B cell (primary cell): ENCODE measurements around the gene KIF21A. TPM values are rescaled to one million over a fixed set of nuclear protein-coding genes. Genes with fewer than 3 reads are reported as not detected.

ENCODE experiments used
- ATAC-seq: fragments of 200-7000 bp; cut with Tn5 transposase; one replicate; pipeline ENCODE4 v1.10.0; 2021; ENCODE audit warnings: low read depth, mild to moderate bottlenecking, moderate number of reproducible peaks, moderate library complexity
- CTCF ChIA-PET: fragments of 350-600 bp; sonication (Branson Sonifier 250); formaldehyde crosslinking; loops from one replicate; lab custom pipeline; 2021; ENCODE audit warnings: antibody characterized with exemption, inconsistent platforms; lab: Charles Lee
- POLR2A ChIA-PET: fragments of 350-600 bp; sonication (Branson Sonifier 250); formaldehyde crosslinking; loops from one replicate; lab custom pipeline; 2021; ENCODE audit warnings: antibody characterized with exemption; lab: Charles Lee
- DNase-seq: peaks from one replicate; pipeline ENCODE4 v3.0.0; 2013
- H2AFZ ChIP-seq: 2 replicates; pipeline ENCODE4 v1.6.1; 2012; ENCODE audit warnings: mild to moderate bottlenecking, low read depth, low read length; ENCODE audit not compliant: insufficient read depth, poor library complexity, severe bottlenecking
- H3K27ac ChIP-seq, 2 donors: 1 replicate in 1 of 2; 2 replicates in 1 of 2; pipeline ENCODE4 v1.5.1; 2012 to 2013; ENCODE audit warnings: low read length in 2 of 2, mild to moderate bottlenecking in 2 of 2, moderate library complexity in 1 of 2
- H3K27me3 ChIP-seq, 4 experiments: fragments of 200-600 bp in 1 of 4; sonication (generic) in 1 of 4; replicated peaks in 1 of 4; 1 replicate in 2 of 4; 2 replicates in 2 of 4; pipeline versions ENCODE4 v1.6.1 to v1.7.0; 2013 to 2016; ENCODE audit warnings: low read length in 3 of 4, mild to moderate bottlenecking in 2 of 4, mixed read lengths in 1 of 4, moderate library complexity in 1 of 4; ENCODE audit not compliant: insufficient read depth in 4 of 4, control insufficient read depth in 3 of 4; ENCODE audit errors: control extremely low read depth in 1 of 4
- H3K36me3 ChIP-seq, 2 experiments: replicated peaks in 1 of 2; 1 replicate in 1 of 2; 2 replicates in 1 of 2; pipeline versions ENCODE4 v1.6.1 to v1.7.1; 2013; ENCODE audit warnings: low read length in 1 of 2; ENCODE audit not compliant: insufficient read depth in 2 of 2, control insufficient read depth in 1 of 2; ENCODE audit errors: control extremely low read depth in 1 of 2, extremely low read depth in 1 of 2
- H3K4me1 ChIP-seq, 2 donors: fragments of 200-600 bp in 1 of 2; sonication (generic) in 1 of 2; 1 replicate in 1 of 2; 2 replicates in 1 of 2; pipeline versions ENCODE4 v1.5.1 to v1.6.1; 2013 to 2017; ENCODE audit warnings: low read length in 2 of 2; ENCODE audit not compliant: control insufficient read depth in 2 of 2, insufficient read depth in 2 of 2
- H3K4me2 ChIP-seq: replicated peaks from 2 replicates; pipeline ENCODE3; 2012; ENCODE audit warnings: mild to moderate bottlenecking, low read depth, low read length; ENCODE audit not compliant: poor library complexity, severe bottlenecking
- H3K4me3 ChIP-seq, 5 experiments: fragments of 200-600 bp in 1 of 5; sonication (generic) in 1 of 5; 1 replicate in 3 of 5; 2 replicates in 2 of 5; pipeline versions ENCODE4 v1.5.1 to v1.7.0; 2011 to 2016; ENCODE audit warnings: low read length in 4 of 5, mild to moderate bottlenecking in 4 of 5, low read depth in 2 of 5, control low read depth in 1 of 5, moderate library complexity in 1 of 5; ENCODE audit not compliant: insufficient read depth in 1 of 5; ENCODE audit errors: control extremely low read depth in 1 of 5, extremely low read depth in 1 of 5
- H3K79me2 ChIP-seq: fragments of 200-600 bp; sonication (generic); one replicate; pipeline ENCODE4 v1.6.0; 2016; ENCODE audit warnings: low read length; ENCODE audit not compliant: control insufficient read depth, insufficient read depth
- H3K9ac ChIP-seq: fragments of 200-600 bp; sonication (generic); 2 replicates; pipeline ENCODE4 v1.6.1; 2017; ENCODE audit warnings: mild to moderate bottlenecking, low read length, moderate library complexity
- H3K9me3 ChIP-seq, 3 donors: one replicate each; pipeline versions ENCODE4 v1.6.1 to v1.7.1; 2013; ENCODE audit warnings: low read length in 2 of 3; ENCODE audit not compliant: control insufficient read depth in 2 of 3, insufficient read depth in 1 of 3; ENCODE audit errors: control extremely low read depth in 1 of 3
- H4K20me1 ChIP-seq: 2 replicates; pipeline ENCODE4 v1.6.0; 2012; ENCODE audit warnings: mild to moderate bottlenecking, low read length; ENCODE audit not compliant: insufficient read depth, control insufficient read depth, poor library complexity, severe bottlenecking
- H3K27ac Mint-ChIP-seq: one replicate; pipeline ENCODE4 v1.8.0; 2021; ENCODE audit warnings: mixed read lengths
- H3K27me3 Mint-ChIP-seq: one replicate; pipeline ENCODE4 v1.8.0; 2021; ENCODE audit warnings: mixed read lengths
- H3K4me1 Mint-ChIP-seq: one replicate; pipeline ENCODE4 v1.8.0; 2021; ENCODE audit warnings: mixed read lengths
- H3K4me3 Mint-ChIP-seq: one replicate; pipeline ENCODE4 v1.8.0; 2021; ENCODE audit warnings: mixed read lengths
- H3K9me3 Mint-ChIP-seq: one replicate; pipeline ENCODE4 v1.8.0; 2022; ENCODE audit warnings: mixed read lengths; ENCODE audit not compliant: insufficient read depth
- CTCF ChIP-seq: fragments of 200-600 bp; IDR thresholded peaks from one replicate; pipeline ENCODE4 v1.8.0; 2022; ENCODE audit warnings: antibody characterized with exemption, mild to moderate bottlenecking
- EZH2 ChIP-seq: IDR thresholded peaks from 2 replicates; pipeline ENCODE4 v1.6.1; 2012; ENCODE audit warnings: borderline replicate concordance, low read depth, mild to moderate bottlenecking, moderate library complexity, low read length; ENCODE audit not compliant: insufficient read depth, poor library complexity, severe bottlenecking
- WGBS: methylation state at CpG from one replicate; pipeline ENCODE4 v1.1.5; 2013; ENCODE audit warnings: missing lambda C conversion rate; ENCODE audit not compliant: insufficient coverage; 5-methylcytosine and 5-hydroxymethylcytosine counted together
- intact Hi-C: fragments of 100-400 bp; cut with micrococcal nuclease; formaldehyde crosslinking; loops from one replicate; pipeline ENCODE4 v1.10.0; 2022
- polyA plus RNA-seq: library from polyadenylated mRNA; depleted of rRNA; stranded (reverse); fragments of >200 nt; gene quantifications from 2 replicates; pipeline ENCODE4 v1.2.3, GENCODE V29; 2012
- total RNA-seq, 2 donors: library from RNA; stranded (reverse); fragments of 120-200 nt in 1 of 2; gene quantifications; 1 replicate in 1 of 2; 2 replicates in 1 of 2; pipeline versions ENCODE4 v1.2.3 to v1.2.4, GENCODE V29; 2013 to 2022

The KIF21A gene
- total and polyA plus RNA-seq, 2 donors (not counting 1 experiment from before 2014, with no cell fraction given): 0.33 to 2.2 TPM

GRCh38 chr12:39301422-39301821, 141.5 kb downstream of the KIF21A start:
- ATAC-seq: no peak
- H3K4me3 Mint-ChIP-seq: no peak overlapping the region
- TF ChIP-seq EZH2: no peak
- TF ChIP-seq CTCF: no peak
- Histone ChIP-seq H3K27me3 (no peaks in the 10 kb centered on the region), H3K9me3 (no peaks in the 10 kb centered on the region), H3K4me1 (no peaks in the 10 kb centered on the region), H3K4me3 (no peak overlapping the region), H3K79me2 (no peaks in the 10 kb centered on the region), H3K27ac (no peak overlapping the region), H3K36me3 (no peaks in the 10 kb centered on the region), H4K20me1 (no peaks in the 10 kb centered on the region), H3K4me2 (no peak overlapping the region), H3K9ac (no peak overlapping the region), H2AFZ (no peak overlapping the region)
- intact Hi-C loops: no loop called here
- no peaks in the 10 kb centered on the region for H3K27me3 Mint-ChIP-seq
- ChIA-PET CTCF (no interaction called here), POLR2A (no interaction called here)
- DNase-seq: no peak
- no peaks in the 10 kb centered on the region for H3K4me1 Mint-ChIP-seq
- H3K9me3 Mint-ChIP-seq: no peaks in the 10 kb centered on the region
- no peak overlapping the region for H3K27ac Mint-ChIP-seq

DNA sequence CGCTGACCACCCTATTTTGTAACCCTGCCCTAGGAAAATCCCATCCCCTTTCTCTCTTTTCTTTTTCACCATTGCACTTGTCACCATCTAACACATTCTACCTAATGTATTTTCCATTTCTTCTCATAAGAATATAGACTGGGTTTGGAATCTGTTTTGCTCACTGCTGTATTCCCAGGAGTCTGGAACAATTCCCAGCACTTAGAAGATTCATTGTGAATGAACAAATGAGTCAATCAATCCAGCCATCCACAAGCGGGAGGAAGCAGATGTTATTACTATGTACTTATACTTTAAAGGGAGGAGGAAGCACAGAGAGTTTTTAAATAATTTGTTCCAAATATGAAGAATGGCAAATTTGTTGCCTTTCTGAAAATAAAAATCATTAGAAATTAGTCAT, 142.1 kb downstream of the KIF21A start:
- Histone ChIP-seq H3K36me3 (no peaks in the 10 kb centered on the region), H3K4me1 (no peaks in the 10 kb centered on the region), H3K4me2 (no peak overlapping the region), H3K9ac (no peak overlapping the region), H3K79me2 (no peaks in the 10 kb centered on the region), H3K27ac (no peak overlapping the region), H3K27me3 (no peaks in the 10 kb centered on the region), H2AFZ (no peak overlapping the region), H3K4me3 (no peak overlapping the region), H3K9me3 (no peaks in the 10 kb centered on the region), H4K20me1 (no peaks in the 10 kb centered on the region)
- Mint-ChIP-seq H3K4me1 (no peaks in the 10 kb centered on the region), H3K9me3 (no peaks in the 10 kb centered on the region), H3K4me3 (no peak overlapping the region), H3K27me3 (no peaks in the 10 kb centered on the region), H3K27ac (no peak overlapping the region)
- no peak for TF ChIP-seq EZH2
- no peak for TF ChIP-seq CTCF
- no peak for DNase-seq
- ChIA-PET POLR2A (no interaction called here), CTCF (no interaction called here)
- intact Hi-C loops: no loop called here
- WGBS: 67% methylated on average over 1 of the region's 2 CpGs
- no peak for ATAC-seq
